Neural cell (in vitro differentiated cells): Measurements from ENCODE around the gene M1AP. TPM values are rescaled to one million over a fixed set of nuclear protein-coding genes. Genes with fewer than 3 reads are reported as not detected.

Experiments
- H2AFZ ChIP-seq: fragments of 200-600, 300-800 bp; sonication (generic), shearing (Covaris generic); 2 replicates; pipeline ENCODE4 v1.6.0; 2014; ENCODE audit warnings: low read depth, mild to moderate bottlenecking, antibody characterized with exemption, low read length, moderate library complexity
- H3F3A ChIP-seq: fragments of 200-600 bp; shearing (Covaris generic); 2 replicates; pipeline ENCODE4 v1.6.1; 2016; ENCODE audit warnings: mild to moderate bottlenecking, moderate library complexity, mixed read lengths, antibody characterized with exemption, low read length; ENCODE audit not compliant: insufficient read depth, poor library complexity, severe bottlenecking
- H3K27ac ChIP-seq: fragments of 200-600, 300-800 bp; sonication (generic), shearing (Covaris generic); 2 replicates; pipeline ENCODE4 v1.5.1; 2014; ENCODE audit warnings: mild to moderate bottlenecking, low read length, moderate library complexity
- H3K27me3 ChIP-seq: fragments of 300-800, 200-600 bp; sonication (generic), shearing (Covaris generic); 2 replicates; pipeline ENCODE4 v1.6.0; 2014; ENCODE audit warnings: mild to moderate bottlenecking, low read depth, low read length, moderate library complexity; ENCODE audit not compliant: insufficient read depth
- H3K36me3 ChIP-seq: fragments of 300-800, 200-600 bp; sonication (generic), shearing (Covaris generic); 2 replicates; pipeline ENCODE4 v1.5.1; 2014; ENCODE audit warnings: mild to moderate bottlenecking, antibody characterized with exemption, low read length, moderate library complexity; ENCODE audit not compliant: insufficient read depth
- H3K4me2 ChIP-seq: fragments of 300-800, 200-600 bp; sonication (generic), shearing (Covaris generic); 2 replicates; pipeline ENCODE4 v1.6.0; 2014; ENCODE audit warnings: mild to moderate bottlenecking, low read length
- H3K4me3 ChIP-seq: fragments of 300-800, 200-600 bp; sonication (generic), shearing (Covaris generic); 2 replicates; pipeline ENCODE4 v1.5.1; 2014; ENCODE audit warnings: mild to moderate bottlenecking, low read length, moderate library complexity
- H3K79me2 ChIP-seq: fragments of 200-600 bp; shearing (Covaris generic); replicated peaks from 2 replicates; pipeline ENCODE4 v1.6.0; 2014; ENCODE audit warnings: mild to moderate bottlenecking, low read length, moderate library complexity; ENCODE audit not compliant: insufficient read depth
- H3K9ac ChIP-seq: fragments of 300-800, 200-600 bp; sonication (generic), shearing (Covaris generic); 2 replicates; pipeline ENCODE4 v1.6.1; 2016; ENCODE audit warnings: mild to moderate bottlenecking, low read length, mixed read lengths
- H3K9me2 ChIP-seq: fragments of 200-600 bp; shearing (Covaris generic); 2 replicates; pipeline ENCODE4 v1.6.1; 2016; ENCODE audit warnings: mild to moderate bottlenecking, low read length, mixed read lengths; ENCODE audit not compliant: insufficient read depth
- H3K9me3 ChIP-seq: fragments of 200-600, 300-800 bp; sonication (generic), shearing (Covaris generic); 2 replicates; pipeline ENCODE4 v1.6.1; 2016; ENCODE audit warnings: mild to moderate bottlenecking, mixed run types, low read length, moderate library complexity, mixed read lengths
- H4K20me1 ChIP-seq: fragments of 200-600 bp; shearing (Covaris generic); 2 replicates; pipeline ENCODE4 v1.6.1; 2016; ENCODE audit warnings: mild to moderate bottlenecking, mixed run types; ENCODE audit not compliant: insufficient read depth
- CTCF ChIP-seq: fragments of 450-650 bp; IDR thresholded peaks from 2 replicates; pipeline ENCODE4 v1.5.1; 2014; ENCODE audit warnings: antibody characterized with exemption, mild to moderate bottlenecking, moderate library complexity; ENCODE audit not compliant: poor library complexity, severe bottlenecking
- EP300 ChIP-seq: fragments of 450-650 bp; conservative IDR thresholded peaks from 2 replicates; pipeline ENCODE4 v1.6.1; 2014; ENCODE audit warnings: antibody characterized with exemption, mild to moderate bottlenecking, moderate library complexity; ENCODE audit not compliant: poor library complexity, severe bottlenecking
- EZH2 ChIP-seq: fragments of 200-600, 300-800 bp; shearing (Covaris generic), sonication (generic); IDR thresholded peaks from 2 replicates; pipeline ENCODE4 v1.6.1; 2014; ENCODE audit warnings: antibody characterized with exemption, low read length, borderline replicate concordance, mild to moderate bottlenecking; ENCODE audit not compliant: insufficient read depth, poor library complexity, severe bottlenecking
- MXI1 ChIP-seq: fragments of 450-650 bp; conservative IDR thresholded peaks from 2 replicates; pipeline ENCODE4 v1.6.1; 2014; ENCODE audit warnings: antibody characterized with exemption, mild to moderate bottlenecking; ENCODE audit not compliant: poor library complexity, severe bottlenecking
- POLR2AphosphoS5 ChIP-seq: IDR thresholded peaks from 2 replicates; pipeline ENCODE4 v1.6.1; 2012
- RAD21 ChIP-seq: fragments of 450-650 bp; conservative IDR thresholded peaks from 2 replicates; pipeline ENCODE4 v1.6.1; 2014; ENCODE audit warnings: antibody characterized with exemption, mild to moderate bottlenecking, moderate library complexity
- SMC3 ChIP-seq: fragments of 450-650 bp; conservative IDR thresholded peaks from 2 replicates; pipeline ENCODE4 v1.6.1; 2014; ENCODE audit warnings: antibody characterized with exemption, mild to moderate bottlenecking, moderate library complexity; ENCODE audit not compliant: poor library complexity
- TAF1 ChIP-seq: IDR thresholded peaks from 2 replicates; pipeline ENCODE4 v1.6.1; 2012; ENCODE audit warnings: low read depth
- polyA plus RNA-seq: library from polyadenylated mRNA; depleted of rRNA; stranded (reverse); fragments of >200 nt; gene quantifications from 2 replicates; pipeline ENCODE4 v1.2.3, GENCODE V29; 2014
- TF ChIP-seq, protein P1 (sequence below): IDR thresholded peaks from 2 replicates; pipeline ENCODE4 v1.6.1; 2012; ENCODE audit warnings: borderline replicate concordance

The M1AP gene
- polyA plus RNA-seq, 1 donor from 2014 or later, result not detected

- Histone ChIP-seq H3K4me3 (no peak overlapping the region), H3K36me3 (no peaks in the 10 kb centered on the region), H3K27me3 (no peaks in the 10 kb centered on the region), H3K27ac (no peak overlapping the region), H3K9me2 (no peaks in the 10 kb centered on the region), H4K20me1 (no peaks in the 10 kb centered on the region), H3K9me3 (no peaks in the 10 kb centered on the region), H3F3A (no peaks in the 10 kb centered on the region), H3K79me2 (no peaks in the 10 kb centered on the region), H3K4me2 (no peak overlapping the region), H3K9ac (no peak overlapping the region), H2AFZ (no peak overlapping the region)
- TF ChIP-seq EP300 (no peak), SMC3 (no peak), CTCF (no peak), EZH2 (no peak), RAD21 (no peak), TAF1 (no peak), POLR2AphosphoS5 (no peak), MXI1 (no peak)
- TF ChIP-seq, protein P1, sequence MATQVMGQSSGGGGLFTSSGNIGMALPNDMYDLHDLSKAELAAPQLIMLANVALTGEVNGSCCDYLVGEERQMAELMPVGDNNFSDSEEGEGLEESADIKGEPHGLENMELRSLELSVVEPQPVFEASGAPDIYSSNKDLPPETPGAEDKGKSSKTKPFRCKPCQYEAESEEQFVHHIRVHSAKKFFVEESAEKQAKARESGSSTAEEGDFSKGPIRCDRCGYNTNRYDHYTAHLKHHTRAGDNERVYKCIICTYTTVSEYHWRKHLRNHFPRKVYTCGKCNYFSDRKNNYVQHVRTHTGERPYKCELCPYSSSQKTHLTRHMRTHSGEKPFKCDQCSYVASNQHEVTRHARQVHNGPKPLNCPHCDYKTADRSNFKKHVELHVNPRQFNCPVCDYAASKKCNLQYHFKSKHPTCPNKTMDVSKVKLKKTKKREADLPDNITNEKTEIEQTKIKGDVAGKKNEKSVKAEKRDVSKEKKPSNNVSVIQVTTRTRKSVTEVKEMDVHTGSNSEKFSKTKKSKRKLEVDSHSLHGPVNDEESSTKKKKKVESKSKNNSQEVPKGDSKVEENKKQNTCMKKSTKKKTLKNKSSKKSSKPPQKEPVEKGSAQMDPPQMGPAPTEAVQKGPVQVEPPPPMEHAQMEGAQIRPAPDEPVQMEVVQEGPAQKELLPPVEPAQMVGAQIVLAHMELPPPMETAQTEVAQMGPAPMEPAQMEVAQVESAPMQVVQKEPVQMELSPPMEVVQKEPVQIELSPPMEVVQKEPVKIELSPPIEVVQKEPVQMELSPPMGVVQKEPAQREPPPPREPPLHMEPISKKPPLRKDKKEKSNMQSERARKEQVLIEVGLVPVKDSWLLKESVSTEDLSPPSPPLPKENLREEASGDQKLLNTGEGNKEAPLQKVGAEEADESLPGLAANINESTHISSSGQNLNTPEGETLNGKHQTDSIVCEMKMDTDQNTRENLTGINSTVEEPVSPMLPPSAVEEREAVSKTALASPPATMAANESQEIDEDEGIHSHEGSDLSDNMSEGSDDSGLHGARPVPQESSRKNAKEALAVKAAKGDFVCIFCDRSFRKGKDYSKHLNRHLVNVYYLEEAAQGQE, result no peak
Observed at GRCh38 chr2:74573747-74574562, 74.2 kb downstream of the M1AP start.

DNA sequence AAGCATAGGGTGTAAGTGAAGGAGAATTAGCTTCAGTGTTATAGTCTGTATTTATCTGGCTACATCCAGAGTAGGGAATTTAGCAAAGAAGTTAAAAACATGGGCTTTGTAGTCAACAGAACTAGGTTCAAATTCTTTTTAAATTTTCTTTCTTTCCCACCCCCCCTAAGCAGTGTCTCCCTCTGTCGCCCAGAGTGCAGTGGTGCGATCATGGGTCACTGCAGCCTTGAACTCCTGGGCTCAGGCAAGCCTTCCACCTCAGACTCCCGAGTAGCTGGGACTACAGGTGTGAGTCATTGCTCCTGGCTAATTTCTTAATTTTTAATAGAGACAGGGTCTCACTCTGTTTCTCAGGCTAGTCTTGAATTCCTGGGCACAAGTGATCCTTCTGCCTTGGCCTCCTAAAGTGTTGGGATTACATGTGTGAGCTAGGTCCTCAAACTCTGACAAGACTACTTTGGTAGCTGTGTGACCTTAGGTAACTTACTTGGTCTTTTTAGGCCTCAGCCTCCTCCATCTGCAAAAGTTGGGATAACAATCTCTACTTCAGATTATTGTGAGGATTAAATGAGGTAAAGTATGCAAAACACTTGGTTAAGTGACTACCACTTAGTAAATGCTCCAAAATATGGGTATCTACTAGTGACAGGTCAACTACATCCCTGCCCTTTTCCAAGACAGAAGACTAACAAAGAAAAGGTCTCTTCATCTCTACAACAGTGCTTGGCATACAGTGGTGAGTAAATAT lies 75.8 kb downstream of the M1AP start:
- Histone ChIP-seq H3K9me3 (no peaks in the 10 kb centered on the region), H3K27ac (no peak overlapping the region), H3K4me3 (no peak overlapping the region), H3F3A (no peaks in the 10 kb centered on the region), H3K4me2 (no peak overlapping the region), H3K36me3 (no peaks in the 10 kb centered on the region), H3K9ac (no peak overlapping the region), H2AFZ (no peak overlapping the region), H3K27me3 (no peaks in the 10 kb centered on the region), H3K79me2 (no peaks in the 10 kb centered on the region), H4K20me1 (no peaks in the 10 kb centered on the region), H3K9me2 (no peaks in the 10 kb centered on the region)
- no peak for TF ChIP-seq TAF1
- TF ChIP-seq, protein P1, result no peak
- no peak for TF ChIP-seq EZH2
- no peak for TF ChIP-seq RAD21
- TF ChIP-seq POLR2AphosphoS5, result no peak
- TF ChIP-seq EP300, result no peak
